GM10248 (cell line): ENCODE results near the gene GSX1.

ENCODE experiments used
- CTCF ChIA-PET: fragments of 300-600 bp; sonication (Branson Sonifier 250); formaldehyde crosslinking; extraction: SDS; loops from one replicate; lab custom pipeline; 2021; ENCODE audit warnings: antibody characterized with exemption; lab: Yijun Ruan, JAX
- POLR2A ChIA-PET: fragments of 350-650 bp; sonication (Branson Sonifier 250); formaldehyde crosslinking; extraction: SDS; loops from one replicate; lab custom pipeline; 2020; ENCODE audit warnings: antibody characterized with exemption; lab: Yijun Ruan, JAX
- DNase-seq: peaks from one replicate; pipeline ENCODE4 v3.0.0; 2012; ENCODE audit errors: extremely low spot score
- CTCF ChIP-seq: IDR thresholded peaks from 2 replicates; pipeline ENCODE4 v1.5.1; 2012; ENCODE audit warnings: mild to moderate bottlenecking, low read depth; ENCODE audit errors: extremely low read depth, missing control alignments, control extremely low read depth

GSX1 gene

DNA sequence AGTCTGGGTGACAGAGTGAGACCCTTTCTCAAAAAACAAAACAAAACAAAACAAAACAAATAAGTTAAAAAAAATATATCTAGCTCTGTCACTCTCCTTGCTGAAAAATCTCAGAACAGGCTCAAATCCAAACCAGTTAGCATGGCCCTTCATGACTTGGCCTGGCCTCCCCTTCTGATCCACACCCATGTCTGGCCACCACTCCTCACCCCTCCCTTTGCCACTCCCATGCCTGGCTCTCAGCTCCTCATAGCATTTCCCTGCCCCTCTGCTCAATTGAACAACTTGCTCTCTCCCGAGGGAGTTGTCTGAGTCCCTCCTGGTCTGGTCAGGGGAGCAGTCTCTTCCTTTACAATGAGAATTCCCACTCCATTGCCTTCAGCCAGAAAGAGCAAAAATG lies 4.0 kb upstream of the GSX1 start:
- no peak for DNase-seq
- no peak for TF ChIP-seq CTCF
- ChIA-PET POLR2A (no interaction called here), CTCF (interaction anchor here (1.1 to 1.9 kb wide), 7 partner anchors 9 to 426 kb away, joined by 4 to 6 read pairs (median 5); no protein-coding TSS in a partner anchor)

- ChIA-PET CTCF (interaction anchor here (1.1 to 1.9 kb wide), 6 partner anchors 10 to 256 kb away, joined by 4 to 6 read pairs (median 6); no protein-coding TSS in a partner anchor), POLR2A (no interaction called here)
- TF ChIP-seq CTCF, result no peak
- DNase-seq, result no peak
Observed at GRCh38 chr13:27789153-27789494, 3.2 kb upstream of the GSX1 start.

DNA sequence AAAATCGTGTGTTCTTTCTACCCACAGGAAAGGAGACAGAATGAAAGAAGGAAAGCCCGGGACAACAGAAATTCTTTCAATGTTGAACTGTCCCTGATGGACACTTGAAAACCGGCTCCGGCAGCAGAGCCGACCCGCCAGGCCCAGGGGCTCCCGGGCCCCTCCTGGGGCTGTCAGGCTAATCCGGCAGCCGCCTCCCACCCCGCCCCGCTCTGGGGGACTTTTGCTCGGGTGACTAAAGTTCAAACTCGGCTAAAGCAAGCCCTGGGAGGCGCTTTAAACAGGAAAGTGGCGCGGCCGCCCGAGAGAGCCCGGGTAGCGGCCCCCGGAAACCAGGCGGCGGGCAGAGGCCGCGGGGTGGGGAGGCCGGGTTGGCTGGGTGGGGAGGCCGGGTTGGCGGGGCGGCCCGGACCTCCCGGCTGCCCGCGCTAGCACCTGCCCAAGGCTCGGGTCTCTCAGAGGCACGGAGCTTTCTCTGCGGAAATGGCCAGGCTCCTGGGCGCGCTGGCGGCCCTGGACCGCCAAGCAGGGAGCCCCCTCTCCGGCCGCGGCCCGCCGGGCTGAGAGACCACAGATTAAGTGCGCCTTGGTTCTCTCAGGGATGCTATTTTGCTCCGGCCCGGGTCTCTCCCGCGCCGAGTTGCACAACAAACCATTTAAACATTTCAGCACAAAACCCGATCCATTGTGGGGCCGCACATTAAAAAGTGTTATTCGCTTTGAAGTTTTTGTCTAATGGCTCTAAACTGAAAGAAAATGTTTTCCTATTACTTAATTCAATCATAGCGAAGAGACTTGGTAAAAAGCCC lies 2.6 kb upstream of the GSX1 start:
- TF ChIP-seq CTCF, result no peak
- DNase-seq, result no peak
- ChIA-PET CTCF (interaction anchor here (1.1 to 1.9 kb wide), 4 partner anchors 10 to 427 kb away, joined by 3 to 6 read pairs (median 6); no protein-coding TSS in a partner anchor), POLR2A (no interaction called here)

DNA sequence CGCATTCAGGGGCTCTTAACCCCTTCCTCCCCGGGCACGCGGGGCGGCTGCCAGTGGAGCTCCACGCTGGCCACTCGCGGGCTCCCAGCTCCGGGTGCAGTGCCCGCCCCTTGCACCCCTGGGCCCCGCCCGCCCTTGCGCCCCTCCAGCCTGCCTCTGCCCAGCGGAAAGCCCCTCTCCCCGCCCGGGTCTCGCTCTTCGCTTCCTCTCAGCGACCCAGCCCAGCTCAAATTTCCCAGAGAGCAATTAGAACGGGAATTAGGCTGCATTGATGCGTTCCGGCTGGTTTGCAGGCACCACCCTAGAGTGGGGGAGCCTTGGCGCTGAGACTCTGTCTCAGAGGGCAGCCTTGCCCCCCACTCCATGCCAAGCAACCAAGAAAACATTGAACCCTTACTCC lies 1.8 kb upstream of the GSX1 start:
- no peak for DNase-seq
- ChIA-PET POLR2A (interaction anchor here (0.6 kb wide), 2 partner anchors 1057 to 1494 kb away, joined by 4 to 7 read pairs; no protein-coding TSS in a partner anchor), CTCF (interaction anchor here (0.7 to 1.2 kb wide), 3 partner anchors 36 to 428 kb away, joined by 3 to 6 read pairs (median 3); no protein-coding TSS in a partner anchor)
- TF ChIP-seq CTCF, result no peak

DNA sequence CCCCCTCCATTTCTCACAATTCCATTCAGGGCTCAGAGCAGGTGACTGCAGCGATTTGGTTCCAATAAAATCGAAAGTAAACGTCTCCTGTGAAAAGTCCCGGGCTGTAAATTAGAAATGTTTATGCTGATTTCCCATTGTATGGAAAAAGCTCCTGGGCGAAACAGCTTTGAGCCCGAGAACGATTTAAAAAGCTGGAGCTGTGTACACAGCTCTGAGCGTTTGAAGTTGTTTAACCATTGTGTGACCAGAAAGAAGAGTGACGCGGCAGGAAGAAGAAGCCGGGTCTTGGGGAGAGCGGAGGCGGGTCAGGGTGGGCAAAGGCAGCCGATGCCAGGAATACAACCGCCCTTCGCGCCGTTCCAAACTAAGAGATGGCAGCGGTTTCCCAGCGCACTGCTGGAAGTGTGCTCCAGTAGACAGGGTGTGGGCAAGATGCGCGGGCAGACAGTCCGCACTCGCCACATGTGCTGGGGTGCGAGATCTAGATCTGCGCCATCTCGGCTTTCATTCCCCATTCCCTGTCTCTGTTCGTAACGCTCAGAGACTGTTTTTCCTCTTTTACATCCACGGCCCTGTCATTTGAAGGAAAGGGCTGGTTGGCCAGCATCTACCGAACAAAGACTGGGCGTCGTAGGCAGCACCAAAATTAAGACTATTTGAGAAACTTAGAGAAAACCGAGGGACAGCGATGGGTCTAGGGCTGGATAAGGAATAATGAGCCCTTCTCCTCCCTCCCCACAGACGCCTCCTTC lies 960 bp upstream of the GSX1 start:
- TF ChIP-seq CTCF, result no peak
- no peak for DNase-seq
- ChIA-PET POLR2A (no interaction called here), CTCF (interaction anchor here (0.7 to 1.2 kb wide), 2 partner anchors 36 to 193 kb away, joined by 3 to 6 read pairs; no protein-coding TSS in a partner anchor)

GRCh38 chr13:27791901-27792392 lies 336 bp upstream of the GSX1 start:
- DNase-seq, result no peak
- POLR2A ChIA-PET, result no interaction called here
- no peak for TF ChIP-seq CTCF
- CTCF ChIA-PET, result no interaction called here
